Measurements from ENCODE around the gene MBTPS1. TPM values are rescaled to one million over a fixed set of nuclear protein-coding genes. Genes with fewer than 3 reads are reported as not detected.

Gene MBTPS1
- total and polyA plus RNA-seq, 2 experiments from 2014 or later, result 18.1 to 49.3 TPM

- Mint-ChIP-seq H3K4me3 (no peak overlapping the region), H3K27ac (peak overlapping the region; percentile 20; the same call in 1 of the 2 replicates), H3K9me3 (peaks cover 2% of the 10 kb centered on the region; the same call in 1 of the 3 replicates), H3K4me1 (peaks cover 22% of the 10 kb centered on the region), H3K27me3 (ENCODE audit: insufficient read depth, low read depth, poor library complexity) (peaks cover 14% of the 10 kb centered on the region), H3K36me3 (ENCODE audit: low read depth) (no peaks in the 10 kb centered on the region)
- H3K27ac ChIP-seq (ENCODE audit: low read depth), result no peak overlapping the region
- no peaks in the 10 kb centered on the region for H3K9me2 ChIP-seq (ENCODE audit: insufficient read depth)
- DNase-seq (ENCODE audit: low spot score) (no peak), ATAC-seq (no peak)
- no peaks in the 10 kb centered on the region for H3K79me2 ChIP-seq (replicated peaks; ENCODE audit: insufficient read depth)
- H3K4me3 ChIP-seq, result no peak overlapping the region
- H3K4me1 ChIP-seq (ENCODE audit: insufficient read depth), result peaks cover 7% of the 10 kb centered on the region; the same call in 1 of the 2 replicates
- no peaks in the 10 kb centered on the region for H3F3A ChIP-seq (replicated peaks; ENCODE audit: low read depth)
- no peak overlapping the region for H3K4me2 ChIP-seq
- TF ChIP-seq, protein P1, sequence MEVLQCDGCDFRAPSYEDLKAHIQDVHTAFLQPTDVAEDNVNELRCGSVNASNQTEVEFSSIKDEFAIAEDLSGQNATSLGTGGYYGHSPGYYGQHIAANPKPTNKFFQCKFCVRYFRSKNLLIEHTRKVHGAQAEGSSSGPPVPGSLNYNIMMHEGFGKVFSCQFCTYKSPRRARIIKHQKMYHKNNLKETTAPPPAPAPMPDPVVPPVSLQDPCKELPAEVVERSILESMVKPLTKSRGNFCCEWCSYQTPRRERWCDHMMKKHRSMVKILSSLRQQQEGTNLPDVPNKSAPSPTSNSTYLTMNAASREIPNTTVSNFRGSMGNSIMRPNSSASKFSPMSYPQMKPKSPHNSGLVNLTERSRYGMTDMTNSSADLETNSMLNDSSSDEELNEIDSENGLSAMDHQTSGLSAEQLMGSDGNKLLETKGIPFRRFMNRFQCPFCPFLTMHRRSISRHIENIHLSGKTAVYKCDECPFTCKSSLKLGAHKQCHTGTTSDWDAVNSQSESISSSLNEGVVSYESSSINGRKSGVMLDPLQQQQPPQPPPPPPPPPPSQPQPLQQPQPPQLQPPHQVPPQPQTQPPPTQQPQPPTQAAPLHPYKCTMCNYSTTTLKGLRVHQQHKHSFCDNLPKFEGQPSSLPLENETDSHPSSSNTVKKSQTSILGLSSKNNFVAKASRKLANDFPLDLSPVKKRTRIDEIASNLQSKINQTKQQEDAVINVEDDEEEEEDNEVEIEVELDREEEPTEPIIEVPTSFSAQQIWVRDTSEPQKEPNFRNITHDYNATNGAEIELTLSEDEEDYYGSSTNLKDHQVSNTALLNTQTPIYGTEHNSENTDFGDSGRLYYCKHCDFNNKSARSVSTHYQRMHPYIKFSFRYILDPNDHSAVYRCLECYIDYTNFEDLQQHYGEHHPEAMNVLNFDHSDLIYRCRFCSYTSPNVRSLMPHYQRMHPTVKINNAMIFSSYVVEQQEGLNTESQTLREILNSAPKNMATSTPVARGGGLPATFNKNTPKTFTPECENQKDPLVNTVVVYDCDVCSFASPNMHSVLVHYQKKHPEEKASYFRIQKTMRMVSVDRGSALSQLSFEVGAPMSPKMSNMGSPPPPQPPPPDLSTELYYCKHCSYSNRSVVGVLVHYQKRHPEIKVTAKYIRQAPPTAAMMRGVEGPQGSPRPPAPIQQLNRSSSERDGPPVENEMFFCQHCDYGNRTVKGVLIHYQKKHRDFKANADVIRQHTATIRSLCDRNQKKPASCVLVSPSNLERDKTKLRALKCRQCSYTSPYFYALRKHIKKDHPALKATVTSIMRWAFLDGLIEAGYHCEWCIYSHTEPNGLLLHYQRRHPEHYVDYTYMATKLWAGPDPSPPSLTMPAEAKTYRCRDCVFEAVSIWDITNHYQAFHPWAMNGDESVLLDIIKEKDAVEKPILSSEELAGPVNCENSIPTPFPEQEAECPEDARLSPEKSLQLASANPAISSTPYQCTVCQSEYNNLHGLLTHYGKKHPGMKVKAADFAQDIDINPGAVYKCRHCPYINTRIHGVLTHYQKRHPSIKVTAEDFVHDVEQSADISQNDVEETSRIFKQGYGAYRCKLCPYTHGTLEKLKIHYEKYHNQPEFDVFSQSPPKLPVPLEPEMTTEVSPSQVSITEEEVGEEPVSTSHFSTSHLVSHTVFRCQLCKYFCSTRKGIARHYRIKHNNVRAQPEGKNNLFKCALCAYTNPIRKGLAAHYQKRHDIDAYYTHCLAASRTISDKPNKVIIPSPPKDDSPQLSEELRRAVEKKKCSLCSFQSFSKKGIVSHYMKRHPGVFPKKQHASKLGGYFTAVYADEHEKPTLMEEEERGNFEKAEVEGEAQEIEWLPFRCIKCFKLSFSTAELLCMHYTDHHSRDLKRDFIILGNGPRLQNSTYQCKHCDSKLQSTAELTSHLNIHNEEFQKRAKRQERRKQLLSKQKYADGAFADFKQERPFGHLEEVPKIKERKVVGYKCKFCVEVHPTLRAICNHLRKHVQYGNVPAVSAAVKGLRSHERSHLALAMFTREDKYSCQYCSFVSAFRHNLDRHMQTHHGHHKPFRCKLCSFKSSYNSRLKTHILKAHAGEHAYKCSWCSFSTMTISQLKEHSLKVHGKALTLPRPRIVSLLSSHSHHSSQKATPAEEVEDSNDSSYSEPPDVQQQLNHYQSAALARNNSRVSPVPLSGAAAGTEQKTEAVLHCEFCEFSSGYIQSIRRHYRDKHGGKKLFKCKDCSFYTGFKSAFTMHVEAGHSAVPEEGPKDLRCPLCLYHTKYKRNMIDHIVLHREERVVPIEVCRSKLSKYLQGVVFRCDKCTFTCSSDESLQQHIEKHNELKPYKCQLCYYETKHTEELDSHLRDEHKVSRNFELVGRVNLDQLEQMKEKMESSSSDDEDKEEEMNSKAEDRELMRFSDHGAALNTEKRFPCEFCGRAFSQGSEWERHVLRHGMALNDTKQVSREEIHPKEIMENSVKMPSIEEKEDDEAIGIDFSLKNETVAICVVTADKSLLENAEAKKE (CRISPR knock-in tag; IDR thresholded peaks at IDR 0.05), result no peak
- TF ChIP-seq STAT1 (IDR thresholded peaks at IDR 0.05; ENCODE audit: unreplicated experiment), result no peak
- no peak for TF ChIP-seq NANOG (IDR thresholded peaks at IDR 0.05; ENCODE audit: borderline replicate concordance)
- TF ChIP-seq EZH2phosphoT487 (IDR thresholded peaks at IDR 0.05; ENCODE audit: unreplicated experiment), result no peak
- TF ChIP-seq, protein P2, sequence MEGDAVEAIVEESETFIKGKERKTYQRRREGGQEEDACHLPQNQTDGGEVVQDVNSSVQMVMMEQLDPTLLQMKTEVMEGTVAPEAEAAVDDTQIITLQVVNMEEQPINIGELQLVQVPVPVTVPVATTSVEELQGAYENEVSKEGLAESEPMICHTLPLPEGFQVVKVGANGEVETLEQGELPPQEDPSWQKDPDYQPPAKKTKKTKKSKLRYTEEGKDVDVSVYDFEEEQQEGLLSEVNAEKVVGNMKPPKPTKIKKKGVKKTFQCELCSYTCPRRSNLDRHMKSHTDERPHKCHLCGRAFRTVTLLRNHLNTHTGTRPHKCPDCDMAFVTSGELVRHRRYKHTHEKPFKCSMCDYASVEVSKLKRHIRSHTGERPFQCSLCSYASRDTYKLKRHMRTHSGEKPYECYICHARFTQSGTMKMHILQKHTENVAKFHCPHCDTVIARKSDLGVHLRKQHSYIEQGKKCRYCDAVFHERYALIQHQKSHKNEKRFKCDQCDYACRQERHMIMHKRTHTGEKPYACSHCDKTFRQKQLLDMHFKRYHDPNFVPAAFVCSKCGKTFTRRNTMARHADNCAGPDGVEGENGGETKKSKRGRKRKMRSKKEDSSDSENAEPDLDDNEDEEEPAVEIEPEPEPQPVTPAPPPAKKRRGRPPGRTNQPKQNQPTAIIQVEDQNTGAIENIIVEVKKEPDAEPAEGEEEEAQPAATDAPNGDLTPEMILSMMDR (conservative IDR thresholded peaks at IDR 0.05; ENCODE audit: low read depth in 2 of 2), result no peak
- TF ChIP-seq POLR2AphosphoS5 (IDR thresholded peaks at IDR 0.05; ENCODE audit: low read depth), result no peak
- no peak for TF ChIP-seq ZNF331 (CRISPR knock-in tag; IDR thresholded peaks at IDR 0.05; ENCODE audit: low read depth)
- TF ChIP-seq ZNF114 (CRISPR knock-in tag; IDR thresholded peaks at IDR 0.05), result no peak
- TF ChIP-seq EZH2 (IDR thresholded peaks at IDR 0.05; ENCODE audit: low read depth, unreplicated experiment), result no peak
- TF ChIP-seq, protein P3, sequence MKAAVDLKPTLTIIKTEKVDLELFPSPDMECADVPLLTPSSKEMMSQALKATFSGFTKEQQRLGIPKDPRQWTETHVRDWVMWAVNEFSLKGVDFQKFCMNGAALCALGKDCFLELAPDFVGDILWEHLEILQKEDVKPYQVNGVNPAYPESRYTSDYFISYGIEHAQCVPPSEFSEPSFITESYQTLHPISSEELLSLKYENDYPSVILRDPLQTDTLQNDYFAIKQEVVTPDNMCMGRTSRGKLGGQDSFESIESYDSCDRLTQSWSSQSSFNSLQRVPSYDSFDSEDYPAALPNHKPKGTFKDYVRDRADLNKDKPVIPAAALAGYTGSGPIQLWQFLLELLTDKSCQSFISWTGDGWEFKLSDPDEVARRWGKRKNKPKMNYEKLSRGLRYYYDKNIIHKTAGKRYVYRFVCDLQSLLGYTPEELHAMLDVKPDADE (IDR thresholded peaks at IDR 0.05), result no peak
- TF ChIP-seq JUNB (IDR thresholded peaks at IDR 0.05; ENCODE audit: unreplicated experiment), result no peak
- no peak for TF ChIP-seq REST (IDR thresholded peaks at IDR 0.05; ENCODE audit: unreplicated experiment)
- no peak for TF ChIP-seq CREB1 (CRISPR knock-in tag; IDR thresholded peaks at IDR 0.05; ENCODE audit: low read depth)
- H2AFZ ChIP-seq, result no peak overlapping the region
- H3K36me3 ChIP-seq (ENCODE audit: insufficient read depth), result no peaks in the 10 kb centered on the region
- H4K20me1 ChIP-seq (replicated peaks; ENCODE audit: insufficient read depth), result no peaks in the 10 kb centered on the region
- H3K27me3 ChIP-seq (ENCODE audit: insufficient read depth), result no peaks in the 10 kb centered on the region
These were observed 76.4 kb downstream of the MBTPS1 start for GRCh38 chr16:84040226-84040822.

All from GM23338 (cell line).